Measurements from ENCODE around the gene PJA2.
"Not testable (repeated sequence)": the region's sequence is repeated elsewhere in the genome, so short reads cannot be mapped to it uniquely, and the experiment has no call there.

Gene PJA2

GRCh38 chr5:109316634-109317033 is 93.1 kb downstream of the PJA2 start:
- FAIRE-seq (no peak), DNase-seq (ENCODE audit: extremely low spot score, insufficient read length, low read depth) (no peak)

GRCh38 chr5:109315245-109315644 is 94.5 kb downstream of the PJA2 start:
- FAIRE-seq (no peak), DNase-seq (ENCODE audit: extremely low spot score, insufficient read length, low read depth) (no peak)

- FAIRE-seq: no peak
Observed at GRCh38 chr5:109313127-109313526, 96.6 kb downstream of the PJA2 start.

GRCh38 chr5:109312695-109313094 is 97.1 kb downstream of the PJA2 start:
- DNase-seq (ENCODE audit: extremely low spot score, insufficient read length, low read depth): no peak
- no peak for FAIRE-seq

More at GRCh38 chr5:109313127-109313526, 96.6 kb downstream of the PJA2 start:
- no peak for DNase-seq (ENCODE audit: extremely low spot score, insufficient read length, low read depth)

GRCh38 chr5:109310315-109310714 is 99.5 kb downstream of the PJA2 start:
- no peak for DNase-seq (ENCODE audit: extremely low spot score, insufficient read length, low read depth)
- FAIRE-seq: no peak

- no peak for FAIRE-seq
- DNase-seq (ENCODE audit: extremely low spot score, insufficient read length, low read depth): no peak
Observed at GRCh38 chr5:109309326-109310063, 100.3 kb downstream of the PJA2 start.

GRCh38 chr5:109307951-109308350 is 101.8 kb downstream of the PJA2 start:
- FAIRE-seq (no peak), DNase-seq (ENCODE audit: extremely low spot score, insufficient read length, low read depth) (no peak)

GRCh38 chr5:109307456-109307855 is 102.3 kb downstream of the PJA2 start:
- DNase-seq (ENCODE audit: extremely low spot score, insufficient read length, low read depth) (no peak), FAIRE-seq (no peak)

- no peak for FAIRE-seq
- no peak for DNase-seq (ENCODE audit: extremely low spot score, insufficient read length, low read depth)
Observed at GRCh38 chr5:109305352-109305751, 104.4 kb downstream of the PJA2 start.

- DNase-seq (ENCODE audit: extremely low spot score, insufficient read length, low read depth): no peak
Observed at GRCh38 chr5:109304309-109304708, 105.5 kb downstream of the PJA2 start.

GRCh38 chr5:109300367-109300766 is 109.4 kb downstream of the PJA2 start:
- DNase-seq (ENCODE audit: extremely low spot score, insufficient read length, low read depth) (no peak), FAIRE-seq (no peak)

More at GRCh38 chr5:109304309-109304708, 105.5 kb downstream of the PJA2 start:
- FAIRE-seq: no peak

- DNase-seq (ENCODE audit: extremely low spot score, insufficient read length, low read depth) (no peak), FAIRE-seq (no peak)
Observed at GRCh38 chr5:109299557-109299956, 110.2 kb downstream of the PJA2 start.

- DNase-seq (ENCODE audit: extremely low spot score, insufficient read length, low read depth) (no peak), FAIRE-seq (no peak)
Observed at GRCh38 chr5:109298794-109299193, 111.0 kb downstream of the PJA2 start.

- FAIRE-seq (no peak), DNase-seq (ENCODE audit: extremely low spot score, insufficient read length, low read depth) (no peak)
Observed at GRCh38 chr5:109297900-109298299, 111.9 kb downstream of the PJA2 start.

- DNase-seq (ENCODE audit: extremely low spot score, insufficient read length, low read depth) (no peak), FAIRE-seq (no peak)
Observed at GRCh38 chr5:109291090-109291489, 118.7 kb downstream of the PJA2 start.

- FAIRE-seq: no peak
- DNase-seq (ENCODE audit: extremely low spot score, insufficient read length, low read depth): no peak
Observed at GRCh38 chr5:109290231-109290630, 119.5 kb downstream of the PJA2 start.

GRCh38 chr5:109286628-109287027 is 123.1 kb downstream of the PJA2 start:
- not testable (repeated sequence) for FAIRE-seq; DNase-seq (ENCODE audit: extremely low spot score, insufficient read length, low read depth)
